Activated T-helper 9 cell treated with anti-CD3 and anti-CD28 coated beads, Interleukin-2, amount 50 U/mL, for 16 hours (primary cell): ENCODE measurements around the gene PDE5A.
"Not testable (repeated sequence)": the region's sequence is repeated elsewhere in the genome, so short reads cannot be mapped to it uniquely, and the experiment has no call there.

ENCODE experiments used
- DNase-seq: peaks from one replicate; pipeline ENCODE4 v3.0.0-alpha.2; 2020; ENCODE audit warnings: low read depth

Gene PDE5A

DNA sequence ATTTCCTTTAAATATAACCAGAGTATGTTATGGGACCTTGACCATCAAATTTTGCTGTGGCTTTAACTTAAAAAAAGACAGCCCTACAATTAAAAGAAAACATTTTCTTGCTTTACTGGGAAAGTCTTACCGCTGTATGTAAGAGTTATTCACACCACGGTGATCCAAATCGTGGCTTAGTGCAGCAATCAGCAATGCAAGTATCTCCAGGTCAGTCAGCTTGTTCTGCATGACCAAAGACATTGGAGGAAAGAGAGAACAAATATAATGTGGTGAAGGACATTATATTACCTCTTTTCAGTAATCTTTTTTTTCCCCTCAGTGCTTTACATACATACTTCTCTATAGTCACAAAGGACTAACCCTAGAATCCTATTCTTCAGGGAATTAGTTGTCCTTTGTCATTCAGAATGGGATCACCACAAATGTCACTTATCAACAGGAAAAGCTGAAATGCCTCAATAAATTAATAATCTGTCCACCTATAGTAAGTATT lies 109.6 kb downstream of the PDE5A start:
- no peak for DNase-seq

DNA sequence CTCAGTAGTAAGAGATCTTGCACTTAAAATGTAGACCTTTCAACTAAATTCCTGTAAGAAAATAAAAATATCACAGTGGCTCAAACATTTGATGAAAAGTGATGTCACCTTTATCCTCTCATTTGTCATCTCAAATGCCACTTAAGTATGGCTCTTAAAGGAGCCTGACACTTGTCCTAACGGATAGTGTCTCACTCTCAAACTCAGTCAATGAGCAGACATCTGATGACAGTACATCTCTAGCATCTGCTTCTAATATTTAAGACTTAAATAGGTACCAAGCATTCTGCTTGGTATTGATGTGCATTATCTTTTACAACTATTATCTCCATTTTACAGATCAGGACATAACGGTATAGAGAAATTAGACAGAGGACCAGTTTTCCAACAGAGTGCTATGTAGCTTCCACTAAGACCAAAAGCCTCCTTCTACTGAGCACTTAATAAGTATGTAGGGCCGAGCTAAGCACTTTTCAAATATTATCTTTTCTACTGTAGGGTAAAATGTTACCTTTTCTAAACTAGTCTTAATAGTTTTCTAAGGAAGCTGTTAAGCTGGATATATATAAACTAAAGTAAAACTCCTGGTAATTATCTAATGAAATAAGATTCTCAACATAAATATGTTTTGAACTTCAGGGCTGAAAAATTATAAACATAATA lies 110.2 kb downstream of the PDE5A start:
- DNase-seq: no peak

DNA sequence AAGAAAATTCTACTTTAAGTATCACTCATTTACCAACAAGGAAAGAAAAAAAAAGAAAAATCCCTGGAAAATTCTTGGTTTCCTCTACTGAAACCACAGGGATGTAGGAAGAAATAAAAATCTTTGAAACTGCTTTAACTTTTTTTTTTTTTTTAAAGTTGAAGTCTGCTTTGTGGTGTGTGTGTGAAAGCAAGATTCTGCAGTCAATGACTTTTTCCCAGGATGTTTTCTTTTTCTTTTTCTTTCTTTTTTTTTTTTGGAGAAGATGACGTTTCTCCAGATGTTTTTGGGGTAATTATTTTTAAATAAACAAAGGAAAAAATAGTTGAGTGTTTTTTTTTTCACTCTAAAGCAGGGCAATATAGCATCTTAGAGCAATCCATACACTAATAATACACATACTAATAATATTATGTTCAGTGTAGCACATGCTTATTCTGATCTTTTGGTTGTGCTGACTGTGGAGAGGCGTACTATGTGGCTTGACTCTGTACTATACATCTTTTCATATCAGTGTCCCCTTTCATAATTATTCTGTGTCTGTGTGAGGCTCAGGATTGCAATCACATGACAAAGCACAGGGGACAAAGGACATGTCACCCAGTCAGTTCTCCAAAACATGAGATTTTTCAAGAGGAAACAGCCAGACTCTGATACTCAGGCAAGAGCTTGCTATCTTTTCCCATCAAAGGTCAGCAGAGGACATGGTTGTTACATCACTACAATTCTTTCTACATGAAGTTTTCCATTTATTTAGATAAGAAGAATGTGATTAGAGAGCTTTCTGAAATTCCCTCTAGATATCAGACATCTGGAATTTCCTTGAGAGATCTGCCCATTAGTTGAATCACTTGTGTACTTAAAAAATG lies 111.0 kb downstream of the PDE5A start:
- DNase-seq: no peak

DNA sequence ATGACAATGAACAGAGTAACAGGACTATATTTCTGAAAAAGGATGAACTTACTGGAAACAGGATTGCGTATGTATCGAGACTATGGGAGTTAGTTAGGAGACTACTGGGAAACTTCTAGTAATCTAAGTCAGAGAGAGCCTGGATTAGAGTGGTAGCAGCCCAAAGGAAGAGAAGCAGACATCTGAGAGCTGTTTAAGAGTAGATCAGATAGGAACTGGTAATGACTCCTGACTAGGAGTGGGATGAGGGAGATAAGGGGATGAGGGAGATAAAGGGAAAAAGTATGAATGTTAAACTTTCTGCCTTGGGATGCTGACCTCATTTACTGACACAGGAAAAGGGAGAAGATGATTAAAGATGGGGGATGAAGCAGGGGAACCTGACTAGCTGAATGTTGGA lies 116.2 kb downstream of the PDE5A start:
- no peak for DNase-seq

DNA sequence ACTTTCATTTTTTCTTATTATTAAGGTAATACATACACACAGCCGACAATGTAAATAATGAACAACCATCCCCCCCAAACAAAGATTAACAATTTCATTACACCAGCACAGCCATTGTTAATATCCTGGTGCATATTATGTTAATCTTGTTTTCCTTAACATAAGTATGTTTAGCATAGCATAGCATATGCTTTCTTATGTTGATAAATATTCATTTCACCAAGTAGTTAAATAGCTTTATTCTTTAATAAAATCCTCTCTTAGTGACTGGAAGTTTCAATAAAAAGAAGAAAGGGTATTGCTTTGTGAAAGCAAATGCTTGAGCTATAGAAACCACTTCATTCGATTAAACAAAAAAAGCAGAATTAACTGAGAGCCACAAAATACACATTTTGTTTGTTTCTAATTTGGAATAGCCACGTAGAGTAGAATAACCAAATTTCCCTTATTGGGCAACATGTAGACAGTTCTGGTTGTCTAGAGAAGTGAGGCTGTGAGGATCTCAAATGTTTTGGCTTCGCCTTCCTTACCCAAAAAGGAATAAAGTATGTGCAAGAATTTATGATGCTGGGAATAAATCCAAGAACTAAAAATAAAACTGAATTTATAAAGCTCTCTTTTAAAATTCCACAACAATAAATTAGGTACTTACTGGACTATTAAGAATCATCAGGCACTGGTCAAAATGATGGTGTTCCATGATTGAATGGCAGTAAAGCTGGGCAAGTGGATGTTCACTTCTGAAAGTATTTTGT lies 118.0 kb downstream of the PDE5A start:
- no peak for DNase-seq

DNA sequence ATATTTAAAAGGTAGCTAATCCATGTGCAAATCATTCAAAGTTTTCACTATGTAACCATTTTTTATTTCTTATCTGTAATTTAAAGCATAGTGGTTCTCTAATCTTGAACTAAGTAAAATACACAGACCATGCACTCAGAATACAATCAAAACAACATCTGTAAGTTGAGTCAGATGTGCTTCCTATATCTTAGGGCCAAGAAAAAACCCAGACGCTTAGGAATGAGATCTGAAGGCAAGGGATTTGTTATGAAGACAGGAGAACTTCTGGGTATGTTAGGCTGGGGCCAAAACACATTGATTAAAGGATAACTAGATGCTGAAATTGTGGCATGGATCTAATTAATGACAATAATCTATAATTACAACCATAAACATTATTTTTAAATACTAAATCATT lies 120.3 kb downstream of the PDE5A start:
- DNase-seq: no peak

DNA sequence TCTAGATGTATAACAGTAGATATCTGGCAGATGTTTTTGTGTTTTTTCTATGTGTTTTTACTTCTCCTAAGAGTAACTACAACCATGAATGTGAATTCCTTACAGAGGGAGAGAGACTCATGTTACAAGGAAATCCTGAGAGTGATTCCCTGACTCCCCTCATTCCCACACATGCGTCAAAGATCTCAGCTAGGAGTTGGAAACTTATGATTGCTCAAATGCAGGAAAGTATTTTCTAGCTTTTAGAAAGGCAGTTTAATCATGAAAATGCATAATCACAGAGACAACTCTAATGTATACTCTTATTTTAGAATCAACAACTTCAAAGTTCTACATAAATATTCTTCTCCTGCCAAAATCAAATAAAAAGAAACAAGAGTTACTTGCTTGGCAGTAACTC lies 121.8 kb downstream of the PDE5A start:
- no peak for DNase-seq

DNA sequence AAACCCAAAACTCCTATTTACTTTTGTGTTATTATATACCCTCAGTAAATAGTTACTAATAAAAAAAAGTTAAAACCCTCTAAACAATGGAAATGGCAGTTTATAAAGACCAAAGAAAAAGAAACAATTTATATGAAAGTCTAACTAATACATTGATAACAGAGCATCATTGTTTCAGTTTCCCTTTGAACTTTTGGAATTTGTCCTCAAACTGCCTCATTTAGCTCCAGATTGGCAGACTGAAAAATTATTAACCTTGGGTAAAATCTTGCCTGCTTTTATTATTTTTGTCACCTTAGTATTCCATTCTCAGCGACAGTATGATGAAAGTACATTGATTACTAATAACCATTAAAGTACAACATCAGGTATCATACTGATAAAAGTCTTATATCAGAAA lies 124.0 kb downstream of the PDE5A start:
- DNase-seq: no peak

DNA sequence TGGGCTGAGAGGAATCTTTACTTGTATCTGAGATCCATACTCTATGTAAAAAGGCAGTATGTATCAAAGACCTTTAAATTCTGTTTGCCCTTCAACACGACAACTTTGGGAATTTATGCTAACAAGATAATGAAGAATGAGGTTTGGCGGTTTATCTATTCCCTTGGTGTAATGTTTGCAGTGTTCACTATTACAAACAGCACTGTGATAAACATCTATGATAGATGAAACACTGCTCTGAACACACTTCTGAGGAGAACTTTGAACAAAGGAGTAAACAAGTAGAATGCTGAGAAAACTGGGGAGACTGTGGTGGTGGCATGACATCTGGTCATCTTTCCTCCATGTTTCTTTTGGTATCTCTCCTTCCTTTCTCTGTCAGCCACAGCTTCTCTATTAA lies 126.9 kb downstream of the PDE5A start:
- no peak for DNase-seq

DNA sequence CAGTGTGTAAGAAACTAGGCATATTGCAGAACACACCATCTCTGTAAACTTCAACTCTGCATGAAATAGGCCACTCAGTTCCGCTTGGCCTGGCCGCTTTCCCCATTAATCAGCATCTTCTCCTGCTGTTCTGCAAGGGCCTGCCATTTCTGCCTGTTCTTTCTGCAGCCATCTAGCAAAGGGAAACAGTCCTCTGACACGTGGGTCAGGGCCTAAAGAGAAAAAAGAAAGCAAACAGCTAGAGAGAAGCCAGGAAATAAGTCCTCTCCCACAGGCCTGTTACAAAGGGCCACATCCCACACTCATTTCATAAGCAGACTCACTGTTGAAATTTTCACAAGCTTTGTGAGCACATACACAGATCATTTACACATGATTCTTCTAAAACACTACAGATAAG lies 130.1 kb downstream of the PDE5A start:
- no peak for DNase-seq

DNA sequence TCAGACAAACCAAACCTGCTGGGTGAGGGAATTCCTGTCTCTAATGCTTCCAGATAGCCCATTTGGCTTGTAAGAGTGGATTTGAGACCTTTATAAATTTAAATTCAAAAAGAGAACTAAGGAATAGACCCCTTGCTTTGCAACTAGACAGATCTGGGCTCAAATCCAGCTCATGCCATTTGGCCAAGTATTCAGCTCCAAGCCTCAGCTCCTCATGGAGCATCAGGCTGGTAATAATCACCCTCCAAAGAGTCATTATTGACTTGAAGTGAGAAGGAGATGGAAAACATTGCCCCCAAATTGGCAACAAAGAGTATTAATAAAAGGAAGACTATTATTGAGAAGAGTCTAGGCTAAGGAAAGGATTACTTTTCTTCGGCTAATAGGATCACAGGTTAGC lies 134.7 kb downstream of the PDE5A start:
- no peak for DNase-seq

DNA sequence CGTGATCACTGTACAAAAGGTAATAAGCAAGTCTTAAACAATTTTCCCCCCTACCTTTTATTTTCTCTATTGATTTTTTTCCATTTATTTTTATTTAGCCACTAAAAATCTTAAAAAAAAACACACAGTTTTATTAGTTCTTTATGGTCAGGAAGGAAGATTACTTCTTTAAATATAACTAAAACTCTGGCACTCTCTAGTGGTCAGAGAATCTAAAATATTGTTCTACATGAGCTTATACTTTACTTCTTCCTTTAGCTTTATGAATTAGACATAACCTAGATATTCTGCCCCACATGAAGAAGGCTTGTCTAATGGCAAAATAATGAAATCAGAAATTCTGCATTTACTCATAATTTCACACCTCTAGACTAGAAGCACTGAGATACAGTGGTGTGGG lies 135.2 kb downstream of the PDE5A start:
- DNase-seq: no peak

DNA sequence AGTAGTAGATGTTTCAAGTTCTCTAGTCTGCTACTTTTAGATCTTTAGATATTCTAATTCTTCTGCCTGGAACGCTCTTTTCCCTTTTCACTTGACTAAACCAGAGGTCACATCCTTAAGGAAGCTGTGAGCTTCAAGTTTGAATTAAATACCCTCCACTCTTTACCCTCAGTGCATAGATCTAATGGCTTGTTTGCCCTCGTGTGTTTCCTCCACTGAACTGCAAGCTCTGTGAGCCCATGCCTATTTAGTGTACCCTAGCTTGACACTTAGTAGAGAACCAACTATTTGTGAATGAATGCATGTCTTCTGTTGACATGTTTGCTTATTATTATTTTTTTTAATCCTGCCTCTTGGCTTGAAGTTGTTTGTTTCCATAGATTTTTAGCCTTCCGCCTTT lies 138.3 kb downstream of the PDE5A start:
- no peak for DNase-seq

DNA sequence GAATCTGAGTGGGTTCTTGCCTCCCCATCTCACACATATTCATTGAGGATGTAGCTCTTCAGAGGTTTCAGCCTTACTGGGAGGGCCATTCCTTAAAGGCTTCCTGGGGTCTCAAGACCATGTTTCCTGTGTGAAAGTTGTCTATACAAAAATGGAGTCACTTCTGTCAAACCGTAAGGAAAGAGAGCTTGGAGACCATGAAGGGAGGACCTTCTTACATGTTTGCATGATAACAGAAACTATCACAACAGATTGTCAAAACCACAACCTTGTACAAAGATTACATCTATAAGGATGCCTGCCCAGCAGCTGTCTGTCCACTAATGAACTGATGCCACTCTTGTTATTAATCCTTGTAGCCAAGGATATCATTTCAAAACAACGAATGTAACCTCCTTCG lies 139.3 kb downstream of the PDE5A start:
- DNase-seq: no peak

DNA sequence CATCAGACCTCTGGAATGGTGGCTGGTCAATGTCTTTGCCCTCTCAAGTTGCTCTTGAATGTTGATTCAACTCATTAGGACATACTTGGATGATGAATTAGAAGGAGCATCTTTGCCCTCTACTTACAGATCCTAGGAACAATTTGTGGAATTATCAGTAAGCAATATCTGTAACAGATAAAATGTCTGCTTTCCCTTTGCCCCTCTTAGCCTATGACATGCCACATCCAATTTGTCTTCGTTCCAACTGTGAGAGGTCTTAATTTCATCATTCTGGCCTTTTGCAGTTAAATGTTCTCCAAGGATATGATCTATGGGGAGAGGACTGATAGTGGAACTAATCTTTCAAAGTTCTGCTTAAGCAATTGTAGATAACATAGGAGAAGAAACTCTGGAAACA lies 148.3 kb downstream of the PDE5A start:
- no peak for DNase-seq

DNA sequence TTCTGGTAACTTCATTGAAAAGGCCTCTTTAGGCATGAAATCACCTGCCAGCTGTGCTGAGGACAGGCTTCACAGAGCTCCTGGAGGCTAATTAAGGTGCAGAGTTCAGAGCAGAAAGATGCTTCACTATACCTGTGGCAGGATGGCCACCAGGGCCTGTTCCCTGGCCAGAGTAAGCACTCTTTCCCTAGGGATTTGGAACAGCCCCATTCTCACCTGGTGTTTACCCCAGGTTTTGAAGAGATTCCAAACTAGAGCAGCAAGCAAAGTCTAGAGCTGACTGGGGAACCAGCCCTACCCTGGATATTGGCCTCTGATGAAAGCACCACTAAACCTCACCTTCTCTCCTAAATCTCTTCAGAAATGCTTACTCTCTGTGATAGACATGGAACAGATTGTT lies 148.8 kb downstream of the PDE5A start:
- no peak for DNase-seq

DNA sequence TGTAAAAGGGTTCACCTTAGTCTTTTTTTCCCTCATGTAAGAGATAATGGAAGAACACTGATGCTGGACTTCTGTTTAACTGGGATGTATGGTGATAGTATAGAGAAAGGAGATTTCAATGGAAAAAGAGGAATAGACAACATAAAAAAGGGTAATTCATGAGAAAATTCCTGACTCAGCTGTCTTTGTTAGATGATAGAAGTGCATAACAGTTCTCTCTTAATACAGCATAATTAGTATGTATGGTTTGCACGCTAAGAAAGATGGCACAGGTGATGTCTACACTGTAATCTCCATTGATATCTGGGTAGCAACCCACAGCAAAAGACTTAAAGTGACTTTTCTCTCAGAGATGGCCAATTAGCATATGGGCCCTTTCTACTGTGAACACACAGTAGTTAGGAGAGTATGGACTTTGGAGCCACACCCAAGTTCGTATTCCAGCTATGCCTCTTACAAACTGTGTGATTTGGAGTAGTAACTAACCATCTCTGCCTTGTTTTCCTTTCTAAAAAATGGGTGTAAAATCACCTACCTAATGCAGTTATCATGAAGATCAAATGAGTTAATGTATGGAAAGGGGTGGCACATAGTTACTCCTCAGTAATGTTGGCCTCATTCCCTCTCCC lies 149.3 kb downstream of the PDE5A start:
- DNase-seq: no peak

DNA sequence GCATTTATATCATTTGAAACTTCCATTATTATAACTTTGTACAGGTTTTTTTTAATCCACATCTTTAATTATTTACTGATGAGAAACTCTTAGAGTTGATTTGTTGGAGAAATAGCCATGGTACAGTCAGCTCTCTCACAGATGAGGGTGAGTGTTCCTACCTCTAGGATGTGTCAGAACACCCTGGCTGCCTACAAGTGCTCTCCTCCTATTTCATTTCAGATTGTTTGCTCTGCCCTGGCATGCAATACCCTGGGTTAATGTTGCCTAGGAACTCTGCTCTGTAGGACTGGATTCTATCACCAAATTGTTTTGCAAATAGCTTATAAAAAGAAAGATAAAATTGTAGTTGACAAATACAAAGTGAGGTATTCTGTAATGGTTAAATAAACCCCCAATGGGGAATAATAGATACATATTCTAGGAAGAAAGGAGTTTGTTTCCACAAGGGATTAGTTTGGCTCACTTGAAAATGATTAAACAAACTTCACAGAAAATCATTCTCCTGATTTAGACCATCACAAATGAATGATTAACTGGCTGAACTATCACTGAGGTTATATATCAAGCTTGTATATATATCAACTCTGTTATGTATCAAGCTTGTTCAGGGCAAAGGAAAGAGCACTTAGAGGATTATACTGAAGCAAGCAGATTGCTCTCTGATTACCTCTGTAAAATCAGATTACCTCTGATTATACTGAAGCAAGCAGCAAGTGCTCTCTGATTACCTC lies 150.0 kb downstream of the PDE5A start:
- DNase-seq: no peak

DNA sequence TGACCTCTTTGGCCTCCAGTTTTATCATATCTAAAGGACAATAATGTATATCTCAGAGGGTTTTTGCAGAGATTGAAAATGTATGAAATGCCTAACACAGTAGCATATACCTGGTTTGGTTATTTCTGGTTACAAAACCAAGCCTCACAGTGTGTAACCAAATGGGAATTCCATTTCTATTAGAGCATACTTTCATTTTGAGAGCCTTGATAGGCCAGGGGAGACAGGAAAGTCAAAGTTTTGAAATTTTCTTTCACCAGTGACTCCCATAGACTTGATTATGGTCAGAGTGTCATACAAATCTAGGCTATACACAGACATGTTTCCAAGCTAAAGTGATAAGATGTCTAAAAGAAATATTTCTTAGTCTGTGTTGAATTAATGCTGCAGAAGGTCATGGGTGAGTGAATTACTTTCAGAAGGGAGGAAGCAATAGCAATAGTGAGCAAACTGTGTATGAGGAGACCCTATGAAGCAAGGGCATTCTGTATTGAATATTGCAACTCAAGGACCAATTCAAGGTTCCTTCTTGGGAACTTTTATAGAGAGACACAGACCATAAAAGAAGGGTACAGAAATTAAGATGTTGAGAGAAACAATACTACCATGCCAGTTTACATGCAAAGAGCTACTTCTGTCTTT lies 151.1 kb downstream of the PDE5A start:
- DNase-seq: no peak

DNA sequence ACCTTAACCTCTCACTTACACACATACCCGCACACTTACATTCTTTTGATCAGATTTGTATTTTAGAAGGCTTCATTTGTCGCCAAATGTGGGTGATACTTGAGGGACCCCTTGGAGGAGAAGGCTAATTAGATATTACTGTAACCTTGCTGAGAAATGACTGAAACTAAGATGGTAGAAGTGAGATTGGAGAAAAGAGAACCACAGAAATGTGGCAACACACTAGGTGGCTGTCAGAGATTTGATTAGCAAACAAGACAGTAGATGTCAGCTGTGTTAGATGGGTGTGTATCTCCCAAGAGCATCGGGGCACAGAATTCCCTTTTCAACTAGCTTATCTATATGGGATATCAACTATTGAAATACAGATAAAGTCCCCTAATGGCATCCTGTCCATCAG lies 157.3 kb downstream of the PDE5A start:
- DNase-seq: no peak

DNA sequence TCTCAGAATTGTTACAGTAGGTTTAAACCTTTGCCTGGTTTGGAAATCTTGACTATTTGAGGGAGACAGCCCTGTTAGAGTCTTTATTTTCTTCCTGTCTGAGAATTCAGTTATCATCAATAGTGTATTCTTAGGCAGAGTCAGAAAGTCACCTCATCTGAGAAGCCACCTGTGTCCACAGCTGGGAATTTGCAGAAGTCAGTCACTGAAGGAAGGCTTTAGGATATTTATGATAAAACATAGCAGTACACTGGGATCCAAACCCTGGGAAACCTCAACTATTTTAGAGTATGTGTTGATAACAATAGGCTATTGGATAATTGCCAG lies 157.9 kb downstream of the PDE5A start:
- DNase-seq: not testable (repeated sequence)
